Right kidney (tissue), 1 donor: ENCODE data around the gene ARFGAP2.
"Not testable (repeated sequence)": the region's sequence is repeated elsewhere in the genome, so short reads cannot be mapped to it uniquely, and the experiment has no call there.

ENCODE experiments used
- DNase-seq: peaks from one replicate; pipeline ENCODE4 v3.0.0-alpha.2; 2016

Gene ARFGAP2

DNA sequence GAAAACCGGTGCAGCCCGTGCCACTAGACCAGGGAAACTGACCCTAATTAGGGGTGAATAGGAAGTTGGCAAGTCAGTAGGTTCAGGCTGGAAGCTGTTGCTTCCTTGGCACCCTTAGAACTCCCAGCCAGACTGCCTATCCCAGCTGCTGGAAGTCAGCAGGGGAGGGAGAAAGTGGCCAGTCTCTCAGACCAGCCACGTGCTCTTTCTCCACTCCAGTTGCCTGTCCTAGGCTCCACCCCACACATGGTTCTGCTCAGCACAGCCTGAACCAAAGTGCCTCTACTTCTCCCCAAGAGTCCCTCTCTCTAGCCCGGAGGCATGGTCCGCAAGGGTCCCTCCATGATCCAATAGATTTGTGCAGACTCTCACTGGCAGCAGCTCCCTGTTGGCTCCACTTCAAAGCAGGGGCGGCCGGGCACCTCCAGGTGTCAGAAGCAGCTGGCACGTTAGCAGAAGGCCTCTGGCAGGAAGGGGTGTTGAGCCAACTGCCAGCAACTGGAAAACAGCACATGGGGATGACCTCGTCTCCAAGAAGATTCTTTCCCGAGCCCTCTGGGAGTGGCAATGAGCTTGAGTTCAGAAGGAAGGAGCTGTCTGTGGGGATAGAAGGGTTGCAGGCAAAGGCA is 27.7 kb downstream of the ARFGAP2 start:
- DNase-seq, result no peak

DNA sequence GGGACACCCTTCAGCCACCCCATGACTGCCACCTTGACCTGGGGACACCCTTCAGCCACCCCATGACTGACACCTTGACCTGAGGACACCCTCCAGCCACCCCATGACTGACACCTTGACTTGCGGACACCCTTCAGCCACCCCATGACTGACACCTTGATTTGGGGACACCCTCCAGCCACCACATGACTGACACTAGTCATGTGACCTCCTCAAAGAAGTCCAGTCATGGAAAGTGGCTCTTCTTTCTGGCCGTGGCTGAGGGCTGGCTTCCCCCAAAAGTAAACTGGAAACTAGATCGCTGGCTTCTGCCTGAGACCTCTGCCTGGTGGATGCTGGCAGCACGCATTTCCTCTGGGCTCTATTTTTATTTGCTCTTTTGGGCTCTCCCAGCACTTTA is 28.4 kb downstream of the ARFGAP2 start:
- no peak for DNase-seq

DNA sequence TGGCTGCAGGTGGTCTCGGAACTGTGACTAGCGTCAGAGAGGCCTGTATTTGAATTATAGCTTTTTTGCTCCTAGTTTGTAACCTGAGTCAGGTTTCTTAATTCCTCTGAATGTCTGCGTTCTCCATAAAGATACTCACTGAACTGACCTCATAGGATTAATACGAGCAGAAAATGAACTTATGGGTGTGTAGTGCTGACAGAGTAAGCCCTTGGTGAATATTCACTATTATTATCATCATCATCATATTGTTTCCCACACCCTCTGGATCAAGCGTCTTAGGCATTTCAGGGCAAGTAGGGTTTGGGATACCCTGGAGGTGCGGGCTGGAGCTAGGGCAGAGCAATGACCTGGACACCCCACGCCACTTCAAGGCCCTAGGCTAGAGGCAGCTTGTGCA is 29.0 kb downstream of the ARFGAP2 start:
- DNase-seq, result no peak

DNA sequence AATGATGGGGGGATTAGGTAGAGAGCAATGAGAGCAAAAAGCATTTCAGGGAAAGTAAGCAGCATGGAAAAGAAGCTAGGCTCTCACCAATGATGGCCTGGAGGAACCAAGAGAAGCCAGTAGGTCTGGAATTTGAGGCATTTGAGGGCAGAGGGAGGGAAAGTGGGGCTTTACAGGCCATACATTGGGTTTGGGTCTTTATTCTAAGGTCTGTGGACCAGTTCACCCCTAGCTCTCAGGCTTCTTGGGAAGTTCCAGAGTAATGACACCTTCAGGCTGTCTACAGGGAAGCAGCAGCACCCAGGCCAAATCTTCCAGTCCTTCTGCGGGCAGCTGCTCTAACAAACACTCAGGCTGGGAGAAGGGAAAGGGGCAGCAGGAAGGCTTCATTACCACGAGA is 29.4 kb downstream of the ARFGAP2 start:
- no peak for DNase-seq

DNA sequence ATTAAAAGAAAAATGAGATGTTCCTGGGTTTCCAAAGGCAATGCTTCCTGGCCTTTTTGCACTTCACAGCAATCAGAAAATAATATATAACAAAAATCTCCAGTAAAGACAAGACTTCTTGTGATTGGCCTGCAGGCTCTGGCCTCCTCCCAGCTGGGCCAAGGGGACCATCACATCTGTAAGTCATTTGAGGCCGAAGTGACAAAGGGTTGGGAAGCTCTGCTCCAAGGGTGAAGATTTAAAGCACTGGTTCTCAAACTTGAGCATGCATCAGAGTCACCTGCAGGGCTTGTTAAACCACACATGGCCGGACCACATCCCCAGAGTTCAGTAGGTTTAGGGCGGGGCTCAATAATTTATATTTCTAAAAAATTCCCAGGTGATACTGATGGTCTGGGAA is 32.1 kb downstream of the ARFGAP2 start:
- no peak for DNase-seq

DNA sequence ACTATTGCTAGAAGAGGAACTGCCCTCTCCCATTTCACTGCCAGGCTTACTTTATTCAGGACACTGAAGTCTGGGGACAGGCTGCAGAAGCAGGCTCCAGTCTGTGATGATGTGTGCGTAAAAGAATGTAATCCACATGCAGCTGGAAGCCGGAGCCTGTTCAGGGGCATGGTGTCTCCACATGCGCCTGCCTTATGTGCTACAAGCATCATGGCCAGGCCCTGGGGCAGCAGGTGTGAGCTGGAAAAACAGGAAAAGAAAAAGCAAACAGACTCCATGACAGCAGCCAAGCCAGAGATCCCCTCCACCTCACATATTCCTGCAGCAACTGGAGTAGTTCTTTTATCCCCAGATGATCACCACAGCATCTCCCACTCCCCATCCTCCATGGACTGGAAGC is 33.4 kb downstream of the ARFGAP2 start:
- no peak for DNase-seq

DNA sequence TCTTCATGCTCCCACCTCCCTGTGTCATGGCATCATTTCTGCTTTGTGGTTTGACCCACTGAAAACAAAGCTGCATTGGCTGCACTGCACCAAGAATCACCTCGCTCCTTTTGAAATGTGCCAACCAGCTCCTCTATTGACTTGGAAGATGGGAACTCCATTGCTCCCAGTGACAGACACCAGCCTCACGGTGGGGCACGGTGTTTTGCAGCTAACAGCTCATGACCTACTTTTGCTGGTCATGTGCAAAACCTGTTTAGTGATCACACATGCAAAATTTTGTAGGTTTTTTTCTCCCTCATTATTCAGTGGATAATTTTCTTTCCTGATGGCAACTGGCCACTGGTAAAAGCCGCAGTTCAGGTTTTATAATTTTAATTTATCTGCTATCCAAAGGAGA is 36.8 kb downstream of the ARFGAP2 start:
- no peak for DNase-seq

DNA sequence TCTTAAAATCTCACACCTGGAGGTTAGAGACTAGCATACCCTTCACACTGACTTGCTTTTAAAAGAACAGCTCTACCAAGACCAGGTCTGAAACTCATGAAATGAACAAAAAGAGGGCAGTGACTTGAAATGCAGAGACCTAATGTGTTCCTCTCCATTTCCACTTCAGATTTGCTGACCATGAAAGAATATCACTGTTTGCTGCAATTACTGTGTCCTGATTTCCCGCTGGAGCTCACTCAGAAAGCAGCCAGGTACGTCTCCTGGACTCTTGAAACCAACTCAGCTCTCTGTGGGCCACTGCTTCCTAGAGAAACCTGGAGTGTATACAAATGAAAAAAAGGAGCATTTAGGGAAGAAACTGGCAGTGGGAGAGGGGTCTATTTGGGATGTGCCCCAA is 39.2 kb downstream of the ARFGAP2 start:
- no peak for DNase-seq

DNA sequence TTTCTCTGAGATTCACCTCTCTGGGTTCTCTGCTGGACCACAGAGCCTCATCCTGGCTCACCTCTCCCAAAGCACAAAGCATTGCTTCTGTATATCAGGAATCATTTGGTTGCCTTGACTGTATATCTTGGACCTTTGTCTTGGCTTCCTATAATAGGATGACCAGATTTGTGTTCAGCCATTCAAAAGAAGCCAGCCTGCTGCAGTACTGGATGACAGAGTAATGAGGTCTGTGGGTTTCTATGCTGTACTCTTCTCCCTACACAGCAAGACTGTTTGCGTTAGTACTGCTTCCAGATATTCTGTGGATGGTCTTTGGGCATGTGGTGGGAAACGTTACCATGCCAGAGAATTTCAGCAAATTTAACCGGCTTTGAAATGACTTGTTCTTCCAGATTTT is 39.8 kb downstream of the ARFGAP2 start:
- no peak for DNase-seq

DNA sequence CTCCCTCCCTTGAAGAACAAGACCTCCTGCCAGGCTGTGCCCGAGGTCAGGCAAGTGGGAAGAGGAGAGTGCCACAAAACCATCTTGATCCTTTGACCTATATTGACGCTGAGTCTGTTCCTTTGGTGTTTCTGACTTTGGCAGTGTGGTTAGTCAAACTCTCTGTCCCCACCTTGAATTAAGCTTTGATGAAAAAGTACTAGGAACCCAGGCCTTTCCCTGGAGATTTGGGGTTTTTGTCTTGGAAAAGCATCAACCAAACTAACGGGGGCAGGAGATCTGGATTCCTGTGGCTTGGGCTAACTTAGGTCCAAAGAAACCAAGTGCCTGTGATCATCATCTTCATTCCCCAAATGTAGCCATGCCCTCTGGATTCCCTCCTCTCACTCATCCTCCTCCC is 40.4 kb downstream of the ARFGAP2 start:
- DNase-seq, result no peak

DNA sequence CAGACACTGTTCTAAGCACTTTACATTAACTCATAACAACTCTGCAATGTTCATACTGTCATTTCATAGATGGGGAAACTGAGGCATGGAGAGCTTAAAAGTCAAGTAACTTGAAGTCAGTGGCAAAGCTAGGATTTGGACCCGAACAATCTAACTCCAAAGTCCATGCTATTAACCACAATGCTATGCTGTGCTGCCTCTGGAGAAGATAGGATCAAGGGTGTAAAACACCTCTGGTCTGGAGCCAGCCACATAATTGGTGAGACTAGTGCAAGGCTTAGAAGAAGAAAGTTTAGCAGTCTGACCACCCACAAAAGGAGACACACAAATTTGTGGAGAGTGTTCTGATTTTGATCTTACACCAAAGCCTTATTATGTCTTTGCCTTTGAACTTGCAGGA is 43.7 kb downstream of the ARFGAP2 start:
- DNase-seq, result no peak

DNA sequence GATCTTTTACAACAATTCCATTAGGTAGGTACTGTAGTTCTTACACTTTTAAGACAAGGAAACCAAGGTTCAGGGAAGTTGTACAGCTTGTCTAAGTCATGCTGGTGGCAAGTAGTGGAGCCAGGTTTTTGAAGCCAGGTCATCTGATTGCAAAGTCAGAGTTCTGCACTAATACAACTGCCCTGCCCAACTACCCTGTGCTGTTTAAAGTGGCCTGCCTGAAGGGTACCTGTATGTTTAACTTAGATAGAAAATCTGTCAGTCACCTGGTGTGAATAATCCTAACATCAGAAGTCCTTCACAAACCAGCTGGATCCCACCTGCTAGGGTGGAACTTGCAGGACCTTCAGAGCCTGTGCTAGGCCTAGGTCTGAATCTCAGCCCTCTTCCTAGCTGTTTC is 44.2 kb downstream of the ARFGAP2 start:
- no peak for DNase-seq

DNA sequence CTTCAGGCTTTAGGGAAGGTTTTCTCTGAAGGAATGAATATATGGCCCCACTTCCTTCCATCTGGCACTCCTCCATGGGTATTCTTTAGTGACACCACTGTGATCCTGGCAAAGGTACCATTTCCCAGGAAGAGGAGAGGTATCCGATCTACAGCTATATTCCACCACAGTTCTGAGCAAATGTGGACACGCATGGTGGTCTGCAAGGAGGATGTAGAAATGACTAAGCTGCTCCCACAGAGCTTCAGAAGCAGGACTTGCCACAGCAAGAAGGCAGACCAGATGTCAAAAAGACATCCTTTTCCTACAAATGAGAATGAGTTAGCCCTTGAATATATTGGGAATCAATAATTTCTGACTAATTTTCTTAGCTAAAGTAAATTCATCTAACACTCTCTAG is 45.5 kb downstream of the ARFGAP2 start:
- DNase-seq, result no peak

DNA sequence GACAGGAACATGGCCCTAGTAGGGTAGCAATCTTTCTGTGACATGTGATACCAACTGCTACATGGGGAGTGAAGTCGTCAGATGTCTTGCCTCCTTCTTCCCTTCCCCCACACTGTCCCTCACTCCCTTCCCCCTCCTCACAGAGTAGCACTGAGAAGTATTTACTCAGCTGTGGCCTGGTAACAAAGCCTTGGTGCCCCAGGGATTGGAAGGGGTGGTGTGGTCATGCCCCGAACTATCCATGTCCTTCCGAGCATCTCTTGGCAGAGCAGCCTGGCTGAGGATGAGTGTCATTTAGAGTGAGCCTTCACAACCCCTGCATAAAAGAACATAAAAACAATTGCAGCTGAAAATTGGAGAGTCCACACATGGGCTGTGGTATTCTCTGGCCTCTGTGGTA is 46.1 kb downstream of the ARFGAP2 start:
- DNase-seq, result no peak

DNA sequence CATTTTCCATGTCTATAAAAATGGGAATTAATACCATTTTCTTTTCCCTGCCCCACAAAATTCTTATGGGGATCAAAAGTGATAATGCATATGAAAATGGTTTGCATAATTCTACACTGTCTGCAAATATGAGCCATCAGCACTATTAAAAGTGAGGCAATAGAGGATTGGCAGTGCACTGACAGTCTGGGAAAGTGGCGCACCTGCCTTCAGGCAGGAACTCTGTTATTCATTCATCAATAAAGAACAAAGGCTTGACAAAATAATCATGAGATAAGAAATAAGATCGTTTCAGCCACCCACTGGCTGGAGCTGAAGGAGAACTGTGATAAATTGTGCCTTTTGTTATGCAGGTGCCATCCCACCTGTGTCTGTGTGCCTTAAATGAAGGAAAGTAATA is 49.5 kb downstream of the ARFGAP2 start:
- no peak for DNase-seq

DNA sequence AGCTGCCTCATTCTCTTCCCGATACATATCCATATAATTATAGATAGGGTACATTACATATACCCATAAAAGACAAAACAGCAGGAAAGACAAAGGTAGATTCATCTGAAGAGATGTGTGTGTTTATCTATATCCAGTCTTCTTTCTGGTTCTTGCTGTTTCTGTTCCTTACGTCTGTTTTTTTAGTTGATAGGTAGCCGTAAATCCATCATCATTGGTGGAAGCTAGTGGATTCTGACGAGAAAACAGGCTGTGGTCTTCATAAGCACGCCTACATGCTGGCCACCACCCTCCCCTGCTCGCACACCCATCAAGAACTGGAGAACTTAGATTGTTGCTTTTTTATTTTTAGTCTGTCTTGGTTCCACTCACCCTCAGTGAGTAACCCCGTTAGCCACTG is 51.6 kb downstream of the ARFGAP2 start:
- no peak for DNase-seq

DNA sequence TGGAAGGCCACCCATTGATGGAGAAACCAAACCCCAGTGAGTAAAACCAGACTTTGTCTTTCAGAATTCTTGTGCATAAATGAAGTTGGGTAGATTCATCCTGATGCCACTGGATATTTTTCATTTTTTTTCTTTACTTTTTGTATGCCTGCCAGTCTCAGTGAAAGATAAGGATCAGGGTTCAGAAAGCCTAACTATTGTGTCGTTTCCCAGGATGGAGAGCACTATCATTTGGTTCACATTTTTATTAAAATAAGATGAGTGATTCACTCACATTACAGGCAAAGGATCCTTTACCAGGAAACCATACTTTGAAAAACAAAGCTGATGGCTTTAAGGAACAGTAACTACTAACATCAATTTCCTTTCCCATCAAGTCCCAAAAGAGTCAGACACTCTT is 52.0 kb downstream of the ARFGAP2 start:
- no peak for DNase-seq

DNA sequence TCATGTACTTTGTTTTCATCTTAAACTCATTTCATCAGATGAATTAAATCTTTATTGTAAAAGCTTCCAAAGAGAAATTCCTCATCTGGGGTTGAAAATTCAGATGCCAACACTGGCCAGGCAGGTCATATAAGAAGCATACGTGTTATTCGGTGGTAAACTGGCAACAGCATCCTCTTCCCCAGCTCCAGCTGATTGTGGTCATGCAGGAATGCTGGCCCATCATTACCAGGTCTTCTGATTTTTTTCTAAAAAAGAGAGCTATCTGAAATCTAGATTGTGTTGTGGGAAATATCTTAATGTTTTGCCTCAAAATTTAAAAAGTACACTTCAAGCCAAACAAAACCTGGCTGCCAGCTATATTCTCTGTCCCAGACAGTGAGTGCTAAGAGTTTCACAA is 53.6 kb downstream of the ARFGAP2 start:
- no peak for DNase-seq

DNA sequence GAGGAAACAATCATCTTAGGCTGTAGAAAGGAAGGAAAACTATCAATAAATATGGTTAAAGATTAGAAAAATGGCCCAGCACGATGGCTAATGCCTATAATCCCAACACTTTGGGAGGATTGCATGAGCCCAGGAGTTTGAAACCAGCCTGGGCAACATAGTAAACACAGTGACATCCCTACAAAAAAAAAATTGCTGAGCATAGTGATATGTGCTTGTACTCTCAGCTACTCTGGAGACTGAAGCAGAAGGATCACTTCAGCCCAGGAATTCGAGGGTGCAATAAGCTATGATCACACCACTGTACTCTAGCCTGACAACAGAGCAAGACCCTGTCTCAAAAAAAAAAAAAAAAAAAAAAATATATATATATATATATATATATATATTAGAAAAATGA is 54.9 kb downstream of the ARFGAP2 start:
- no peak for DNase-seq

DNA sequence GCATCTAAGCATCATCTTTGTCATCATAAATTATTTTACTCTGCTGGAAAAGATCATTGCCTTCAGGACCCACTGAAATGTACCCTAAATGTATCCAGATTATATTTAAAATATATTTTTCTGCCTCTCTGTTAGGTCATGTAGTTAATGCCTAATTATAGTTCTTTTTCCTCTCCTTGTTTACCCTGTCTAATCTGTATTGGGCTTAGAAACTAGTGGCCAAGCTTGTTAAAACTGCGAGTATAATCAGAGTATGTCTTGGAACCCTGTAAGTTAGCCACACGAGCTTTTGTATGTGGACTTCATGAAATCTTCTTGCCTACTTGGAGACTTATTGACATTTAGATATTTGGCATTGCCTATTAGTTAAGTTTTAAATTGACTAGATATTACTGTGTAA is 55.6 kb downstream of the ARFGAP2 start:
- DNase-seq, result no peak

DNA sequence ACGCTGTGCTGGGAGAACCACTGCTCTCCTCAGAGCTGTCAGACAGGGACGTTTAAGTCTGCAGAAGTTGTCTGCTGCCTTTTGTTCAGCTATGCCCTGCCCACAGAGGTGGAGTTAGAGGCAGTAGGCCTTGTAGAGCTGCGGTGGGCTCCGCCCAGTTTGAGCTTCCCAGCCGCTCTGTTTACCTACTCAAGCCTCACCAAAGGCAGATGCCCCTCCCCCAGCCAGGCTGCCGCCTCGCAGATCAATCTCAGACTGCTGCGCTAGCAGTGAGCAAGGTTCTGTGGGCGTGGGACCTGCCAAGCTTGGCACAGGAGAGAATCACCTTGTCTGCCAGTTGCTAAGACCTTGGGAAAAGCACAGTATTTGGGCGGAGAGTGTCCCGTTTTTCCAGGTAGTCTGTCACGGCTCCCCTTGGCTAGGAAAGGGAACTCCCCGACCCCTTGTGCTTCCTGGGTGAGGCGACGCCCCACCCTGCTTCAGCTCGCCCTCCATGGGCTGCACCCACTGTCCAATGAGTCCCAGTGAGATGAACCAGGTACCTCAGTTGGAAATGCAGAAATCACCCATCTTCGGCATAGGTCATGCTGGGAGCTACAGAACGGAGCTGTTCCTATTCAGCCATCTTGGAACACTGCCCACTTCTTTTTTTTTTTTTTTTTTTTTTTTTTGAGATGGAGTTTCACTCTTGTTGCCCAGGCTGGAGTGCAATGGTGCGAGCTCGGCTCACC is 57.6 kb downstream of the ARFGAP2 start:
- not testable (repeated sequence) for DNase-seq
